Islet of Langerhans (tissue), 1 donor: ENCODE results near the gene SRGAP2.
"Not testable (repeated sequence)": the region's sequence is repeated elsewhere in the genome, so short reads cannot be mapped to it uniquely, and the experiment has no call there.

Experiments used
- FAIRE-seq: peaks from one replicate; lab custom pipeline; 2011; peaks lifted over from hg19 to GRCh38; lab: Jason Lieb, UNC

The SRGAP2 gene

GRCh38 chr1:206210802-206211201 is 7.5 kb downstream of the SRGAP2 start:
- FAIRE-seq, result not testable (repeated sequence)

GRCh38 chr1:206215600-206216392 is 12.5 kb downstream of the SRGAP2 start:
- FAIRE-seq, result not testable (repeated sequence)

DNA sequence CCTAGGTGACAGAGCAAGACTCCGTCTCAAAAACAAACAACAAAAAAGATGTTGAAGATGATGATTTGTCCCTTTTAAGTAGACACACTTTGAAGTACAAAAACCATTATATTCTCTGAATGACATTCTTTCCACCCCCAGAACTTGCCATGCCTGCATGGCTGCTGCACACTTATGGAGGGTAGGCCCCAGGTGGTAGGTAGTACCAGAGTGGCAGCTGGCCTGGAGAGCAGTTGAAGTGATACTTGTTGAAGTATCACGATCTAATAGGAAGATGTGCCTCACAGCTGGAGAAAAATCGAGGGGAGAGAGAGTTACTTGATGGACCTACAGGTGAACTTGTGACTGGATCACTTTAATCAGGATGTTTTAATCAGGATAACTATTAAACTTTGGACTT is 14.9 kb downstream of the SRGAP2 start:
- FAIRE-seq, result not testable (repeated sequence)

DNA sequence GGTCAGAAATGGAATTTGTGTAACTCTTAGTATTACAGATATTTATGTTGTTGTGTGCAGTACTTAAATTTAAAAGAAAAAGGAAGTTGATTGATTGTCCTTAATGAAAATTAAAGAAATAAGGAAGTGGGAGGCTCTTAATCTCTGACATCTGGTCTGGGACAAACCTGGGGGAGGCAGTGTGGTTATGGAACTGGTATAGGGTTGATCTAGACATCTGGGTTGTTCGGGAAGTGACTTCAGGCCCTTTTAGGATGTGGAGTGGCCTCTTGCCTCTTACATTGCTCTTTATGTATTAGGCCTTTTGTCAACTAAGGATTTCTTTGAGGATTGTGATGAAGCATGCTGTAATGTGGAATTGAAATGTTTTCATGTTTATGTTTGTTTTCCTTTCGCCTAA is 15.4 kb downstream of the SRGAP2 start:
- FAIRE-seq, result not testable (repeated sequence)

- not testable (repeated sequence) for FAIRE-seq
Observed at GRCh38 chr1:206219514-206220331, 16.4 kb downstream of the SRGAP2 start.

DNA sequence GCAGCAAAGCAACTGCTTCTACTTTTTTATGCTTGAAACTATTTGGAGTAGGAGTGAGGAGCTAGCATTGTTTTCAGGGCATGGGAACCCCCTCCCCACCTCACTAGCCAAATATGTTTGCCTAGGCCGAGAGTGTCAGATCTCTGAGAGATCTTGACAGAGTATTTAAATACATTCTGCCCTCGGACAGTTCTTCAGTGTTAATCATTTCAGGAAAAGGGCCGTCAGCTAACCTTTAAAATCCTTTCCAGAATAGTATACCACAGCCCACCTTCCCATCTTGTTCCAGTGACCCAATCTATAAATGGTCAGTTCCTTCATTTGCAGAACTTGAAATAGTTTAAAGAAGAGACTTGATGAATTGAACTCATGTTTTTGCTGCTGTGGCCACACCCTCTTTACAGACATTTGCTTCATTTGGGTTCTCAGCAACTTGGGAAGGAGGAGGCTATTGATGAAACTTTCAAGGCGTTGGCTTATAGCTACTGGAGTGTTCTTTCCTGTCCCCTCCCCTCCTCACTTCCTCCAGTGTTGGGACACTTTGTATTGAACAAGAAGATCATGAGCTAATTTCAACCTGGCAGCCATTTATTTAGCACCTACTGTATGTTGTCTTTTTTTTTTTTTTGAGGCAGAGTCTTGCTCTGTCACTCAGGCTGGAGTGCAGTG is 17.1 kb downstream of the SRGAP2 start:
- not testable (repeated sequence) for FAIRE-seq

GRCh38 chr1:206221585-206221984 is 18.2 kb downstream of the SRGAP2 start:
- not testable (repeated sequence) for FAIRE-seq

- not testable (repeated sequence) for FAIRE-seq
Observed at GRCh38 chr1:206224190-206224776, 20.9 kb downstream of the SRGAP2 start.

DNA sequence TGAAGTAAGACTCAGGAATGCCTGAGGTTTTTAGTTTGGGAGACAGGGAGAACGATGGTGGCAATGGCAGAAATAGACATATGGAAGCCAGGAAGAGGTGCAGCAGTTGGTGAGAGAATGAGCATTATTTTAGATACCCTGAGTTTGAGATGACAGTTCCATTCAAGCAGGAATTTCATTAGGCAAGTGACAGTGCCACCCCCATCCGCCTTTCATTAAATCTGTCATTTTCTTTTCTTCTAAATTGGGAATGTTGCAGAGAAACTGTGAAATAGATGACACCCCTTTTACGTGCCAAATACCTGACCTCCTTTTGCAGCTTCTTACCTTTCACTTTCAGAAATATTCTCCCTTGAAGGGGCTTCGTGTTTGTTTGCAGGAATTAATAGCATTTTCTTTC is 22.0 kb downstream of the SRGAP2 start:
- not testable (repeated sequence) for FAIRE-seq

- FAIRE-seq, result not testable (repeated sequence)
Observed at GRCh38 chr1:206226886-206227285, 23.5 kb downstream of the SRGAP2 start.

DNA sequence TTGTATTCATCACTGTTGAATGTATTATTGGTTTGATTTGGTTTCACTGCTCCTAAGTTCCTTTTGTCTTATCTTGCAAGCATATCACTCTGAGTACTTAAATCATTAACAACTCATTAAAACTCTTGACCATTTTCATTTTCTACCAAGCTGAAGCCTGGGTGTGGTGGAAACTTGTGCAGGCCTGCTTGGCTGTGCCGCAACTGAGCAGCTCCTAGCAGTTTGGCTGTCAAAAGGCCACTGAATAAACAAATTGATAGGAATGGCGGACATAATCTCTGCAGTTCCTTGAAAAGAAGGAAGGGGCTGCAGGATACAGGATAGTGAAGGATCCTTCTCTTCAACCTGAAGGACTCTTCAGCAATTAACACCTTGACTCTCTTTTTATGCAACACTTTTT is 25.9 kb downstream of the SRGAP2 start:
- FAIRE-seq, result not testable (repeated sequence)

GRCh38 chr1:206231989-206232388 is 28.6 kb downstream of the SRGAP2 start:
- not testable (repeated sequence) for FAIRE-seq

GRCh38 chr1:206232970-206233645 is 29.8 kb downstream of the SRGAP2 start:
- FAIRE-seq, result not testable (repeated sequence)

DNA sequence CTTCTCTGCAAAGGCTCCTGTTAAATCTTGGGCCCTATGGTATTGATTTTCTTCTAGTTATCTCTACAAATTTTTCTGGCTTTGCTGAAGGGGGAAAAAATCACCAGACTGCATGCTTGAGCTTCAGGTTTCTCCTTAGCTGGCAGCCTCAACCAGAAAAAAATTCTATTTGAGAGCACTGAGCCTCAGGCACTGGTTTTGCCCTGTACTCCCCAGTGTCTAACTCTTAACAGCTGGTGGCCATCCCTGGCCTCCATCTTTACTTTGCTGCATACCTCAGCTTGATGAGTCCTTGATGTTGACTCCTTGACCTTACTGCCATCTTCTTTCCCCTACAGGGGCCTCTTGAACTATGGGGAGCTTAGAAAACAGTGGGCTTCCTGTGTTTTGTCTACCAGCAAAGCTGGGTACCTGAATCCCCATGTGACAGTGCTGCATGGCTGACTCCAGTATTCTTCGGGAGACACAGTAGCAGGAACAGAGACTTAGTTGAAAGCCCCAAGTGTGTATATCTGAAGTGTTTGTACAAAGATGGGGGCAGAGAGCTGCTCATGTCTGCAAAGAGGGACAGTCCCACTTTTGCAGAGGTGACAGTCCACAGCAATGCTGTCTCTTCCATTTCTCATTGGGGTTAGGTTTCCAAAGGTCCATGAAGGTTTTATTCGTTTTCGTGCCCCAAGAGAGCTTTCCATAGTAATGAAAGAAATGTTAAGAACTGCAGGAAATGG is 31.0 kb downstream of the SRGAP2 start:
- not testable (repeated sequence) for FAIRE-seq

DNA sequence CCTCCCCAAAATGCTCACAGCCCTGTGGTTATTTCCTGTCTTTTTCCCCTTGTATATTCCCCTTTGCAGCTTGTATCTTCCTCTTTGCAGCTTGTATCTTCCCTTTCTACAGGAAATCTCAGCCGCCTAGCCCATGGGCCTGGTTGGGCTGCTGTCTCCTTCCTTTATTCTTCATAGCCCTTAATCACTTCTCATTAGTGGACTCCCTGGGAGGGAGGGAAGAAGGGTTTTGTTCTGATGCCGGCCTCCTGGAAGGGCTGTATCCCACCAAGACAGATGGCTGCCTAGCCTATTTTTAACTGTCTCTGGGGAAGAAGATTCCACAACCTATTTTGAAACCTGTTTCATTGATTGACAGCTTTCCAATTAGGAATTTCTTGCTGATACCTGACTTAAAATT is 31.8 kb downstream of the SRGAP2 start:
- not testable (repeated sequence) for FAIRE-seq

DNA sequence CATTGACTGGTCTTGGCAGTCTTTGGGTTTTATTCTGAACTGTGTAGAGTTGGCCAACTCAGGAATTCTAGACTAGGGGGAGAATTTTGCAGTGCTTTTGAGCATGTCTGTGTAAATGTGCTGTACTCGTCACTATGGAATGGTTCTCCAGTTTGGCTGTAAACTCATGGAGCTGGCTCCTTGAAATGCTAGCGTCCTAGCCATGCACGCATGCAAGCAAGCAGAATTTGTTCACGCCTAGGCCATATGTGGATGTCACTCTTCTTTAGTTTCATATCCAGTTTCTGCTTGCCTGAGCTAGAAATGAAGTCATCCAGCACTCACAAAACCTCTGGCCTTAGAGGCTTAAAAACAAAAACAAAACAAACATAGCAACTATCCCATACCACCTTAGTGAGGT is 36.9 kb downstream of the SRGAP2 start:
- not testable (repeated sequence) for FAIRE-seq

- not testable (repeated sequence) for FAIRE-seq
Observed at GRCh38 chr1:206243335-206243734, 40.0 kb downstream of the SRGAP2 start.

DNA sequence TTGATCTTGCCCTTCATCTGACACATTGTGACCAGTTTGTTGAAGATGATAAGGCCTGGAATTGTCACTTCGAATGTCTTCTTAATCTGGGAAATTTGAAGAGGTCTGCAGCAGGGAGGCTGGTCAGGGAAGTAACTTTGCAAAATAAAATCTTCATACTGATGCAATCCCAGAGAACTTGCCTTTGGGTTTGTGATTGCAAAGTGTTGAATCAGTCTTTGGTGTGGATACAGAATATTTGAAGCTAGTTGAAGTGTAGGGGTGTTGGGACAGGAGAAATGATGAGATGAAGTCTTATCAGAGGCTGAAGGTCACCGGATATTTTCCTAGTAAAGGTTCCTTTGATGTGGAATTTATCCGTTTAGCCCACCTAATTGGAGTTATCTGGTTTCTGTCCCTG is 42.1 kb downstream of the SRGAP2 start:
- FAIRE-seq, result not testable (repeated sequence)

DNA sequence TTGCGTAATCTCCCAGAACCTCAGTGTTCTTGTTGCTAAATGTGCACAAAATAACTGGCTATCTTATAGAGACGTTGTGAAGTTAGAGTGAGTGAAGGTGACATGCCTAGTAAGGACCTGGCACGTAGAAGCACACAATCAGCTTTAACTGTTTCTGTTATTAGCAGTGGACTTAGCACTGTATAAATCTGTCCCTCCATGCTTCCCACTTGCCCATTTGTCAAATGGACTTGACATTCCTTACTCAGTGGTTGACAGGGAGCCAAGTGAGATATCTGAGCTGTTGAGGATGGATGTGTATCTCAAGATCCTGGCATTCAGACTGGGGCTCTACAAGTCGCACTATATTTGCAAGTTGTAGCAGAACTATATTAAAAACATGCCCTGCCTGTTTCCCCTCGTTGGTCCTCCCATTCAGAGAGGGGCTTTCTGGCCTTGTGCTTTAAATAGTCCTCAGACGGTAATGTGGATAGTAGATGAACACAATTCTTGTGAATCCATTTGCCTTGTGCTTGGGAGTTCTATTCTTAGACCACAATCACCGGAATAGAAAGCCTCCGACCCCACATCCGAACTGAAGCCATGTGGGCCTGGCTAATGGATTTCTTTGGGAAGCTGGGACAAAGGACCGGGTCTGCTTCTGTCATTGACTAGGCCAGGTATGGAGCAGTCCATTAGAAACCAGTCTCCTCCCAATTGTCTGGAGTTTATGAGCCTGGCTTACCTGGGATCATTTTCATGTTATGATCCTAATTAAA is 43.0 kb downstream of the SRGAP2 start:
- not testable (repeated sequence) for FAIRE-seq
